GM18519 (cell line): Measurements from ENCODE around the gene CSAG3.
"Not testable (repeated sequence)": the region's sequence is repeated elsewhere in the genome, so short reads cannot be mapped to it uniquely, and the experiment has no call there.

ENCODE experiments used
- ATAC-seq: cut with Tn5 transposase; IDR thresholded peaks from one replicate; pipeline ENCODE4 v1.9.1; 2021; ENCODE audit warnings: mild to moderate bottlenecking, moderate library complexity; ENCODE audit not compliant: unreplicated experiment, low FRiP score

The CSAG3 gene

GRCh38 chrX:152758918-152759317 lies at the start of gene CSAG3:
Gene CSAG3, plus strand, starts transcription at chrX:152759218.
- ATAC-seq, result not testable (repeated sequence)

- ATAC-seq, result not testable (repeated sequence)
These were observed 45.8 kb upstream of the CSAG3 start for GRCh38 chrX:152713195-152713594.

- not testable (repeated sequence) for ATAC-seq
These were observed 44.9 kb upstream of the CSAG3 start, which contains the start of gene MAGEA2B for GRCh38 chrX:152713815-152714787. Gene MAGEA2B, plus strand, starts transcription at chrX:152714628. Its CDS starts 2,479 bp downstream, at chrX:152717107.

GRCh38 chrX:152725409-152725808 lies 33.6 kb upstream of the CSAG3 start:
- no peak for ATAC-seq

- ATAC-seq, result no peak
These were observed 25.6 kb upstream of the CSAG3 start, which contains the start of the genes CSAG1 and MAGEA12 for GRCh38 chrX:152733261-152733975. Gene CSAG1, minus strand, starts transcription at chrX:152733721. Its CDS starts 1,261 bp downstream, at chrX:152732460. Gene MAGEA12, plus strand, starts transcription at chrX:152733757. Its CDS starts 2,405 bp downstream, at chrX:152736162.

- ATAC-seq, result not testable (repeated sequence)
These were observed 24.7 kb upstream of the CSAG3 start for GRCh38 chrX:152734143-152734858.

GRCh38 chrX:152735101-152735500 lies 23.9 kb upstream of the CSAG3 start:
- no peak for ATAC-seq

GRCh38 chrX:152735860-152736511 lies 23.0 kb upstream of the CSAG3 start:
- ATAC-seq, result no peak

GRCh38 chrX:152736528-152736927 lies 22.5 kb upstream of the CSAG3 start:
- ATAC-seq, result not testable (repeated sequence)

- no peak for ATAC-seq
These were observed 20.5 kb upstream of the CSAG3 start for GRCh38 chrX:152738560-152738959.

GRCh38 chrX:152753686-152754650 lies 5.0 kb upstream of the CSAG3 start, which contains the start of gene MAGEA2:
Gene MAGEA2, minus strand, starts transcription at chrX:152753842. Its CDS starts 2,479 bp downstream, at chrX:152751363.
- not testable (repeated sequence) for ATAC-seq

GRCh38 chrX:152754871-152755270 lies 4.1 kb upstream of the CSAG3 start:
- not testable (repeated sequence) for ATAC-seq

GRCh38 chrX:152759544-152759943 lies 526 bp downstream of the CSAG3 start:
- not testable (repeated sequence) for ATAC-seq

- ATAC-seq, result not testable (repeated sequence)
These were observed 2.6 kb downstream of the CSAG3 start for GRCh38 chrX:152761582-152761981.

GRCh38 chrX:152766562-152766961 lies 7.5 kb downstream of the CSAG3 start:
- not testable (repeated sequence) for ATAC-seq

- ATAC-seq, result not testable (repeated sequence)
These were observed 10.7 kb downstream of the CSAG3 start, which contains the start of gene MAGEA6 for GRCh38 chrX:152769549-152770289. Gene MAGEA6, minus strand, starts transcription at chrX:152769689. Its CDS starts 2,039 bp downstream, at chrX:152767650.

GRCh38 chrX:152787062-152787461 lies 28.0 kb downstream of the CSAG3 start:
- peak; percentile 81 for ATAC-seq

- no peak for ATAC-seq
These were observed 39.9 kb downstream of the CSAG3 start for GRCh38 chrX:152798945-152799344.
